Endothelial cell (in vitro differentiated cells): ENCODE data around the gene TMEM60. TPM values are rescaled to one million over a fixed set of nuclear protein-coding genes. Genes with fewer than 3 reads are reported as not detected.

Experiments
- DNase-seq: peaks from one replicate; pipeline ENCODE4 v3.0.0; 2021; ENCODE audit warnings: low spot score
- H3K27ac Mint-ChIP-seq: one replicate; pipeline ENCODE4 v1.8.0; 2021; ENCODE audit warnings: mixed read lengths, inconsistent platforms; ENCODE audit not compliant: unreplicated experiment
- H3K27me3 Mint-ChIP-seq: one replicate; pipeline ENCODE4 v1.8.0; 2021; ENCODE audit warnings: mild to moderate bottlenecking, moderate library complexity, mixed read lengths, inconsistent platforms; ENCODE audit not compliant: unreplicated experiment
- H3K36me3 Mint-ChIP-seq: one replicate; pipeline ENCODE4 v1.8.0; 2021; ENCODE audit warnings: mild to moderate bottlenecking, low read depth, mixed read lengths, inconsistent platforms; ENCODE audit not compliant: unreplicated experiment
- H3K4me1 Mint-ChIP-seq: one replicate; pipeline ENCODE4 v1.8.0; 2021; ENCODE audit warnings: mild to moderate bottlenecking, mixed read lengths, inconsistent platforms; ENCODE audit not compliant: unreplicated experiment
- H3K4me3 Mint-ChIP-seq: one replicate; pipeline ENCODE4 v1.8.0; 2021; ENCODE audit warnings: mild to moderate bottlenecking, mixed read lengths, inconsistent platforms; ENCODE audit not compliant: unreplicated experiment
- H3K9me3 Mint-ChIP-seq: one replicate; pipeline ENCODE4 v1.8.0; 2021; ENCODE audit warnings: mixed read lengths, inconsistent platforms; ENCODE audit not compliant: unreplicated experiment
- total RNA-seq: library from RNA; stranded (reverse); fragmentation: NEBNext Ultra II Directional; extraction: Animal tissue kit (Norgen Biotek cat#: 25700); gene quantifications from one replicate; pipeline ENCODE4 v1.2.1, GENCODE V29; 2021; ENCODE audit not compliant: unreplicated experiment
- TF ChIP-seq, protein P1 (sequence below): fragments of 200-600 bp; sonication (generic); IDR thresholded peaks from one replicate; pipeline ENCODE4 v1.5.0; 2021; ENCODE audit warnings: antibody characterized with exemption; ENCODE audit not compliant: unreplicated experiment

Gene TMEM60
- total RNA-seq, 1 donor from 2014 or later = 9.5 TPM

DNA sequence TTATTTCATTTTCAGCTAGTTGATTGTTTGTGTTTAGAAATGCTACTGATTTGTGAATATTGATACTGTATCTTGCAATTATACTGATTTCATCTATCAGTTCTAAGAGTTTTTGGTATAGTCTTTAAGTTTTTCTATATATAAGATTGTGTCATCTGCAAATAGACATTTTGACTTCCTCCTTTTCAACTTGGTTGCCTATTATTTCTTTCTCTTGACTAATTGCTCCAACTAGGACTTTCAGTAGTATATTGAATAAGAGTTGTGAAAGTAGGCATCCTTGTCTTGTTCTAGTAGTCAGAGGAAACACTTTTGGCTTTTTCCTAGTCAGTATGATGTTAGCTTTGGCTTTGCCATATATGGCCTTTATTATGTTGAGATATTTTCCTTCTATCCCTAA lies 20.8 kb upstream of the TMEM60 start:
- no peak overlapping the region for H3K27ac Mint-ChIP-seq
- H3K36me3 Mint-ChIP-seq = peaks cover 41% of the 10 kb centered on the region
- H3K27me3 Mint-ChIP-seq = peaks cover 12% of the 10 kb centered on the region
- H3K4me1 Mint-ChIP-seq = no peaks in the 10 kb centered on the region
- TF ChIP-seq, protein P1, sequence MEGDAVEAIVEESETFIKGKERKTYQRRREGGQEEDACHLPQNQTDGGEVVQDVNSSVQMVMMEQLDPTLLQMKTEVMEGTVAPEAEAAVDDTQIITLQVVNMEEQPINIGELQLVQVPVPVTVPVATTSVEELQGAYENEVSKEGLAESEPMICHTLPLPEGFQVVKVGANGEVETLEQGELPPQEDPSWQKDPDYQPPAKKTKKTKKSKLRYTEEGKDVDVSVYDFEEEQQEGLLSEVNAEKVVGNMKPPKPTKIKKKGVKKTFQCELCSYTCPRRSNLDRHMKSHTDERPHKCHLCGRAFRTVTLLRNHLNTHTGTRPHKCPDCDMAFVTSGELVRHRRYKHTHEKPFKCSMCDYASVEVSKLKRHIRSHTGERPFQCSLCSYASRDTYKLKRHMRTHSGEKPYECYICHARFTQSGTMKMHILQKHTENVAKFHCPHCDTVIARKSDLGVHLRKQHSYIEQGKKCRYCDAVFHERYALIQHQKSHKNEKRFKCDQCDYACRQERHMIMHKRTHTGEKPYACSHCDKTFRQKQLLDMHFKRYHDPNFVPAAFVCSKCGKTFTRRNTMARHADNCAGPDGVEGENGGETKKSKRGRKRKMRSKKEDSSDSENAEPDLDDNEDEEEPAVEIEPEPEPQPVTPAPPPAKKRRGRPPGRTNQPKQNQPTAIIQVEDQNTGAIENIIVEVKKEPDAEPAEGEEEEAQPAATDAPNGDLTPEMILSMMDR = no peak
- no peak overlapping the region for H3K4me3 Mint-ChIP-seq
- no peak for DNase-seq
- H3K9me3 Mint-ChIP-seq = peaks cover 28% of the 10 kb centered on the region

DNA sequence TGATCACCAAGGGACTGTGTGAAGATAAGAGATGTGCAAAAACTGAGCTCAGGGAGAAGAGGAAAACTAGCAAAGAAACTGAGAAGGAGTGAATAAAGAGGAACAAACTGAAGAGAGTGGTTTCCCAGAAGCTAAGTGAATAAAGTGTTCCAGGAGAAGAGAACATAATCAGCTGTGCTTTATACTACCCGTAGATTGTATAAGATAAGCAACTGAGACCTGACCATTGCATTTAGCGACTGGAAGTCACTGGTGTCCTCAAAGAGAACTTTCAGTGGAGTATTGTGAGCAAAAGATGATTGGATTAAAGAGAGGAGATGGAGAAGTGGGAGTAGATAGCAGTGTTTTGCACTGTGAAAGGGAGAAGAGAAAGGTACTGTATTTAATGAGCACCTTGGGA lies 14.9 kb upstream of the TMEM60 start:
- Mint-ChIP-seq H3K9me3 (no peaks in the 10 kb centered on the region), H3K4me1 (no peaks in the 10 kb centered on the region), H3K27me3 (peaks cover 2% of the 10 kb centered on the region), H3K36me3 (peaks cover 9% of the 10 kb centered on the region), H3K4me3 (no peak overlapping the region), H3K27ac (no peak overlapping the region)
- DNase-seq = no peak
- TF ChIP-seq, protein P1 = no peak

GRCh38 chr7:77812290-77812685 lies 14.1 kb upstream of the TMEM60 start:
- Mint-ChIP-seq H3K4me3 (no peak overlapping the region), H3K36me3 (peaks cover 8% of the 10 kb centered on the region), H3K27ac (no peak overlapping the region), H3K9me3 (no peaks in the 10 kb centered on the region), H3K27me3 (peaks cover 2% of the 10 kb centered on the region), H3K4me1 (no peaks in the 10 kb centered on the region)
- DNase-seq = no peak
- TF ChIP-seq, protein P1 = no peak

DNA sequence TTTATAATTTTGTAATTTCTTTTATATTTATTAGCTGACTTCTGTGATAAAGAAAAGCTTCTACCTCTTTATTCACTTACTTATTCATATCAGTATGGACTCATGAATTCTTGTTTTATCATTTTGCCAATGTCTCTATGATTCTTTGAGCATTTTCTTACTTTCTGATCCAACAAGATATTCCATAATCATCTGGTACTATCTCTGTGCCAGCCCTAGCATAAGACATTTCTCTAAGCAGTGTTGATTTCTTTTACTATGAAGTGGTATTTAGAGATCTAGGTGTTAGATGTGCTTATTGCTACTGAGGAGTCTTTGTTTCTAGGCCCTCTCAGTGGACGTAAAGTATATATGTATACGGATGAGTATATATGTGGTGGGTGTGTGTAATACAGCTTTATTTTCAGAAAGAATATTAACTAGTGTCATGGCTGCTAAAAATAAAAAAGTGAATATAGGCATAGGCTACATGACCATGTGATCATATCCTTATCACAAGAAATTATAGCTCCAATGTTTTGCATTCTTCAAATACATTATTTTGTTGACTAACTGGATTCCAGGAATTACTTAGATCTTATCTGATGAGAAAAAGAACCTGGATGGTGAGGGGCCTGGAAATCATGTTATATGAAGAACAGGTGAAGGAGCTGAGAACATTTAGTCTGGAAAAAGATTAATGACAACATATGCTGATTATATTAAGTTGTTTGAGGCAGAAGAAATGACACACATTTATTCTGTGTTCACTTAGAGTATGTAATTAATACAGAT lies 13.5 kb upstream of the TMEM60 start:
- Mint-ChIP-seq H3K4me1 (no peaks in the 10 kb centered on the region), H3K4me3 (no peak overlapping the region), H3K9me3 (no peaks in the 10 kb centered on the region), H3K27me3 (peaks cover 2% of the 10 kb centered on the region), H3K36me3 (peaks cover 3% of the 10 kb centered on the region), H3K27ac (no peak overlapping the region)
- no peak for DNase-seq
- TF ChIP-seq, protein P1 = no peak

- H3K9me3 Mint-ChIP-seq = no peaks in the 10 kb centered on the region
- peaks cover 1% of the 10 kb centered on the region for H3K27me3 Mint-ChIP-seq
- no peak for DNase-seq
- no peaks in the 10 kb centered on the region for H3K4me1 Mint-ChIP-seq
- no peaks in the 10 kb centered on the region for H3K36me3 Mint-ChIP-seq
- TF ChIP-seq, protein P1 = no peak
- no peak overlapping the region for H3K27ac Mint-ChIP-seq
- H3K4me3 Mint-ChIP-seq = no peak overlapping the region
These were observed 10.3 kb upstream of the TMEM60 start for GRCh38 chr7:77808517-77808916.
